Body of pancreas (tissue), 4 donors: ENCODE data around the gene MED13L.

Experiments
- POLR2A ChIP-seq, 3 donors: fragments of 450-650 bp; IDR thresholded peaks; one replicate each; pipeline ENCODE4 v1.6.1; 2016; ENCODE audit warnings: antibody characterized with exemption in 3 of 3, mild to moderate bottlenecking in 2 of 3
- TF ChIP-seq, protein P1 (sequence below), 7 experiments: fragments of 450-650 bp in 4 of 7; fragments of 200-600 bp in 3 of 7; sonication (generic) in 3 of 7; IDR thresholded peaks; one replicate each; pipeline ENCODE4 v1.5.1; 2016 to 2019; ENCODE audit warnings: antibody characterized with exemption in 7 of 7

DNA sequence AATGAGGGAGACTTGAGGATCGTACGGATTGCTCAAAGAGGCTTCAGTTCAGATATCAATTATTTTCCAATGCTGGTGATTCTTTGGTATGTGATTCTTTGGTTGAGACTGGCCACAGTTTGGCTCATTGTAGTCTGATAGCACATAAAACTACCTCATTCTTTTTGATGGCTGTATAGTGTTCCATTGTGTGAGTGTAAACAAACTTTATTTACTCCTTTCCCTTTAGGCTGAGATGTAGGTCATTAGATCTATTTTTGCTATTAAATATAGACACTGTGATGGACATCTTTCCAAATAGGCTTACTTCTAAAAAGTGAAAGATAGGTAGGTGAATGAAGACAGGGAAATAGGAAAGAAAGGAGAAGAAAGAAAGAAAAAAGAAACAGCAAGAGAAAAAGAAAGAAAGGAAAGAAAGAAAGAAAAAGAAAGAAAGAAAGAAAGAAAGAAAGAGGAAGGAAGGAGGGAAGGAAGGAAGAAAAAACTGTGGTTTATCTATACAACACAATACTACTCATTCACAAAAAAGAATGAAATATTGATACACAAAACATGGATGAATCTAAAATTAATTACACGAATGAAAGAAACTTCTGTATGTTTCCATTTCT, 19.8 kb upstream of the MED13L start:
- TF ChIP-seq, protein P1, sequence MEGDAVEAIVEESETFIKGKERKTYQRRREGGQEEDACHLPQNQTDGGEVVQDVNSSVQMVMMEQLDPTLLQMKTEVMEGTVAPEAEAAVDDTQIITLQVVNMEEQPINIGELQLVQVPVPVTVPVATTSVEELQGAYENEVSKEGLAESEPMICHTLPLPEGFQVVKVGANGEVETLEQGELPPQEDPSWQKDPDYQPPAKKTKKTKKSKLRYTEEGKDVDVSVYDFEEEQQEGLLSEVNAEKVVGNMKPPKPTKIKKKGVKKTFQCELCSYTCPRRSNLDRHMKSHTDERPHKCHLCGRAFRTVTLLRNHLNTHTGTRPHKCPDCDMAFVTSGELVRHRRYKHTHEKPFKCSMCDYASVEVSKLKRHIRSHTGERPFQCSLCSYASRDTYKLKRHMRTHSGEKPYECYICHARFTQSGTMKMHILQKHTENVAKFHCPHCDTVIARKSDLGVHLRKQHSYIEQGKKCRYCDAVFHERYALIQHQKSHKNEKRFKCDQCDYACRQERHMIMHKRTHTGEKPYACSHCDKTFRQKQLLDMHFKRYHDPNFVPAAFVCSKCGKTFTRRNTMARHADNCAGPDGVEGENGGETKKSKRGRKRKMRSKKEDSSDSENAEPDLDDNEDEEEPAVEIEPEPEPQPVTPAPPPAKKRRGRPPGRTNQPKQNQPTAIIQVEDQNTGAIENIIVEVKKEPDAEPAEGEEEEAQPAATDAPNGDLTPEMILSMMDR (IDR thresholded peaks at IDR 0.05): no peak
- TF ChIP-seq POLR2A (IDR thresholded peaks at IDR 0.05): no peak
